GM13977 (cell line): Measurements from ENCODE around the gene STX5.
"Not testable (repeated sequence)": the region's sequence is repeated elsewhere in the genome, so short reads cannot be mapped to it uniquely, and the experiment has no call there.

Experiments used
- DNase-seq: peaks from one replicate; pipeline ENCODE4 v3.0.0; 2012; ENCODE audit warnings: low spot score
- CTCF ChIP-seq: IDR thresholded peaks from 2 replicates; pipeline ENCODE4 v1.5.1; 2012; ENCODE audit warnings: mild to moderate bottlenecking, control low read depth; ENCODE audit not compliant: insufficient read depth; ENCODE audit errors: extremely low read depth, missing control alignments
- in situ Hi-C: fragments of 300-500 bp; cut with MboI; formaldehyde crosslinking; loops from one replicate; pipeline ENCODE4 v1.12.0; 2022; ENCODE audit warnings: low sequenced_read_pairs, low pct_unique_long_range_greater_than_20kb, mixed read lengths, inconsistent platforms; ENCODE audit not compliant: unreplicated experiment

The STX5 gene

GRCh38 chr11:62875698-62876478 lies 44.0 kb upstream of the STX5 start:
- TF ChIP-seq CTCF: no peak
- DNase-seq: no peak
- in situ Hi-C loops: no loop called here

DNA sequence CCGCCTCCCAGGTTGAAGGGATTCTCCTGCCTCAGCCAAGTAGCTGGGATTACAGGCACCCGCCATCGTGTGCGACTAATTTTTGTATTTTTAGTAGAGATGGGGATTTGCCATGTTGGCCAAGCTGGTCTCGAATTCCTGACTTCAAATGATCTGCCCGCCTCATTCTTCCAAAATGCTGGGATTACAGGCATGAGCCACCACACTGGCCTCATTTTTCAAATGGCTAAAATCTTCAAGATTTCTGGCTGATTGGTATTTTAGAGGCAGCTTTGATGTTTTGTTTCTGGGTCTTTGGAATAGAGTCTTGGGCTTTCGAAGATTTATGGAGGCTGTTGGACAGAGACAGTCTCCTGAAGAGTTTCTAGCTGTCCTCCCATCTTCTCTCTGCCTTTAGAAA lies 43.0 kb upstream of the STX5 start:
- in situ Hi-C loops: loop anchor here (25.0 kb wide), 1 partner anchor 463 kb away; the partner anchor contains the start of gene SCGB1A1
- TF ChIP-seq CTCF: no peak
- no peak for DNase-seq

- no peak for TF ChIP-seq CTCF
- in situ Hi-C loops: loop anchor here (25.0 kb wide), 1 partner anchor 453 kb away; the partner anchor contains the start of gene SCGB1A1
- DNase-seq: no peak
Observed at GRCh38 chr11:62865635-62866034, 33.8 kb upstream of the STX5 start.

- in situ Hi-C loops: loop anchor here (25.0 kb wide), 1 partner anchor 452 kb away; the partner anchor contains the start of gene SCGB1A1
- DNase-seq: no peak
- no peak for TF ChIP-seq CTCF
Observed at GRCh38 chr11:62863687-62864335, 32.0 kb upstream of the STX5 start.

- not testable (repeated sequence) for DNase-seq
- in situ Hi-C loops: loop anchor here (25.0 kb wide), 1 partner anchor 449 kb away; the partner anchor contains the start of gene SCGB1A1
Observed at GRCh38 chr11:62861564-62862192, 29.8 kb upstream of the STX5 start.

DNA sequence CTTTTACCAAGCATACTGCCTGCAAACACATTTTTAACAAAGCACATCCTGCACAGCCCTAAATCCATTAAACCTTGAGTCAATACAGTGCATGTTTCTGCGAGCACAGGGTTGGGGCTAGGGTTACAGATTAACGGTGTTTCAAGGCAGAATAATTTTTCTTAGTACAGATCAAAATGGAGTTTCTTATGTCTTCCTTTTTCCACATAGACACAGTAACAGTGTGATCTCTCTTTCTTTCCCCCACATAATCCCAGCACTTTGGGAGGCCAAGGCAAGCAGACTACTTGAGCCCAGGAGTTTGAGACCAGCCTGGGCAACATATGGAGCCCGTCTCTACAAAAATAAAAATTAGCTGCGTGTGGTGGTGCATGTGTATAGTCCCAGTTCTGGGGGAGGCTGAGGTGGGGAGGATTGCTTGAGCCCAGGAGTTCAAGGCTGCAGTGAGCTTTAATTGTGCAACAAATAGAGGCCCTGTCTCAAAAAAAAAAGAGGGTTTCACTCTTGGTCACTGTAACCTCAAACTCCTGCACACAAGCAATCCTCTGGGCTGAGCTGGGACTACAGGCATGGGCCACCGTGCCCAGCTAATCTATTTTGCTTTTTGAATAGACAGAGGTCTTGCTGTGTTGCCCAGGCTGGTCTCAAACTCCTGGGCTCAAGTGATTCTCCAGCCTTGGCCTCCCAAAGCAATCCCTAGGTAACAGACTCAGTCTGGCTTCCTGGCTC lies 29.1 kb upstream of the STX5 start:
- DNase-seq: no peak
- no peak for TF ChIP-seq CTCF
- in situ Hi-C loops: loop anchor here (25.0 kb wide), 1 partner anchor 449 kb away; the partner anchor contains the start of gene SCGB1A1

DNA sequence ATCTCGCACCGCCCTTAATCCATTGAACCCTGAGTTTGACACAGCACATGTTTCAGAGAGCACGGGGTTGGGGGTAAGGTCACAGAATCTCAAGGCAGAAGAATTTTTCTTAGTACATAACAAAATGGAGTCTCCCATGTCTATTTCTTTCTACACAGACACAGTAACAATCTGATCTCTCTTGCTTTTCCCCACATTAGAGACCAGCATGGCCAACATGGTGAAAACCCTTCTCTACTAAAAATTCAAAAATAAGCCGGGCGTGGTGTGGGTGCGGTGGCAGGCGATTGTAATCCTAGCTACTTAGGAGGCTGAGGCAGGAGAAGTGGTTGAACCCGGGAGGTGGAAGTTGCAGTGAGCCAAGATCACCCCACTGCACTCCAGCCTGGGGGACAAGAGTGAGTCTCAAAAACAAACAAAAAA lies 27.4 kb upstream of the STX5 start:
- not testable (repeated sequence) for DNase-seq
- in situ Hi-C loops: loop anchor here (25.0 kb wide), 1 partner anchor 447 kb away; the partner anchor contains the start of gene SCGB1A1
